ENCODE measurements around the gene PITPNM3. TPM values are rescaled to one million over a fixed set of nuclear protein-coding genes. Genes with fewer than 3 reads are reported as not detected.

PITPNM3 gene
- total RNA-seq, 4 donors from 2014 or later: 2.1 to 5.4 (median 4.0) TPM

DNA sequence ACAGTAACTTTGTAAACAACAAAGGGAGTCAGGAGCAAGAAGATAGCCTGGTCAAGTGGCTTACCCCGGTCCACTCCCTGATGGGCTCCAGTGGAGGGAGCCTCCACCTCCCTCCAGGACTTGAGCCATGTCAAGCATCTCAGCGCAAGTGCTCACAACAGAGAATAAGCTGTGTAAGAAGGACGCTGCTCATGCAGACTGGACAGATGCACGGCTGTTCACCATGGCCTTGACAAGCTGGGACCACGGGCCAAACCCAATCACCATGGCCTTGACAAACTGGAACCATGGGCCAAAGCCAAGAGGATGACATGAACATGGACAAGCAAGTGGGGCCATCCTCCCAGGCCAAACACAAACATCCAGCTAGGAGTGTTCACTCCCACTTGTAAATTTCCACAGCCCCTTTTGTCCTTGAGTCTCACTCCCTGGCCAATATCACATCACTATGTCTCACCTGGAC lies 3.4 kb upstream of the PITPNM3 start:
- no peaks in the 10 kb centered on the region for H3K27me3 ChIP-seq
- no peaks in the 10 kb centered on the region for H3K9me3 ChIP-seq
- TF ChIP-seq, protein P1, sequence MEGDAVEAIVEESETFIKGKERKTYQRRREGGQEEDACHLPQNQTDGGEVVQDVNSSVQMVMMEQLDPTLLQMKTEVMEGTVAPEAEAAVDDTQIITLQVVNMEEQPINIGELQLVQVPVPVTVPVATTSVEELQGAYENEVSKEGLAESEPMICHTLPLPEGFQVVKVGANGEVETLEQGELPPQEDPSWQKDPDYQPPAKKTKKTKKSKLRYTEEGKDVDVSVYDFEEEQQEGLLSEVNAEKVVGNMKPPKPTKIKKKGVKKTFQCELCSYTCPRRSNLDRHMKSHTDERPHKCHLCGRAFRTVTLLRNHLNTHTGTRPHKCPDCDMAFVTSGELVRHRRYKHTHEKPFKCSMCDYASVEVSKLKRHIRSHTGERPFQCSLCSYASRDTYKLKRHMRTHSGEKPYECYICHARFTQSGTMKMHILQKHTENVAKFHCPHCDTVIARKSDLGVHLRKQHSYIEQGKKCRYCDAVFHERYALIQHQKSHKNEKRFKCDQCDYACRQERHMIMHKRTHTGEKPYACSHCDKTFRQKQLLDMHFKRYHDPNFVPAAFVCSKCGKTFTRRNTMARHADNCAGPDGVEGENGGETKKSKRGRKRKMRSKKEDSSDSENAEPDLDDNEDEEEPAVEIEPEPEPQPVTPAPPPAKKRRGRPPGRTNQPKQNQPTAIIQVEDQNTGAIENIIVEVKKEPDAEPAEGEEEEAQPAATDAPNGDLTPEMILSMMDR (IDR thresholded peaks at IDR 0.05): no peak
- peaks cover 0 to 10% (median 7%) of the 10 kb centered on the region in 4 donors for H3K4me1 ChIP-seq
- H3K27ac ChIP-seq: no peak overlapping the region
- peak in 1 of 3 donors; percentile 29 for DNase-seq
- no peaks in the 10 kb centered on the region for H3K36me3 ChIP-seq
- H3K4me3 ChIP-seq: no peak overlapping the region

DNA sequence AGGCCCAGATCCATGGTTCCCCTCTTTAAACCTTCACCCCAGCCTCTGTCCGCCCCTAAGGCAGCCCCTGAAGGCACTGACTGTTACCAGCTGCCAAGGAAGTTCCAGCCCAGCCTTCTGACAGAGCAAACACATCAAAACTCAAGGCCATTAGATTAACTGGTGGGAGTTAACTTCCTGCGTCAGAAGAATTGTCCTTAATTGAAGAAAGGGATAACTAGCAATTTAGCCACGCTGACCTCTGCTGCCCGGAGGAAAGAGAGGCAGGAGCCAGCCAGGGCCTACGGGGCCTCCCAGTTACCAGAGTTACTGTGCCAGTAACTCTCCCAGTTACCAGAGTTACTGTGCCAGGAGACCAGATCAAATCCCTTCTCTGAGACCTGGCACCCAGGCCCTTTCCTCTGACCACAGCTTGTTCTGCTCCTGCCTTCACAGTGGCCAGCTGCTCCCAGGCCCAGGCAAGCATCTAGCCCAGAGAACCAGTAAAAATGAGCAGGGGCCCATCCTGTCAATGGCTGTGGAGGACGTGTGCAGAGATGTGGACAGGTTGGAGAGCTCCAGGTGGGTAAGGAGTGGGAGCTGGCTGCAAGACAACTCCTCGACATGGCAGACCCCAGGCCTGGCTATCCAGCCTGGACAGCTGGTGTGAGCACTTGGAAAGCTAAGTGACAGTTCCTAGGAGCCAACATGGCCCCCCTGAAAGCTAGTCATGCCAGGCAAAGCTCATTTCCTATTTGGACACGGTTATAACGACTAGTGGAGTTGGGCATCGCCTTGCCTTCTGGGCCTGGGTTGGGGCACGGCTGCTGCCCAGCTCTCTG lies 2.8 kb upstream of the PITPNM3 start:
- Histone ChIP-seq H3K4me3 (no peak overlapping the region), H3K27ac (no peak overlapping the region), H3K9me3 (no peaks in the 10 kb centered on the region), H3K4me1 (peaks cover 0 to 10% (median 7%) of the 10 kb centered on the region in 4 donors), H3K27me3 (no peaks in the 10 kb centered on the region), H3K36me3 (no peaks in the 10 kb centered on the region)
- TF ChIP-seq POLR2A (IDR thresholded peaks at IDR 0.05): no peak
- TF ChIP-seq, protein P1 (IDR thresholded peaks at IDR 0.05): no peak
- peak in 1 of 3 donors; percentile 24 for DNase-seq

DNA sequence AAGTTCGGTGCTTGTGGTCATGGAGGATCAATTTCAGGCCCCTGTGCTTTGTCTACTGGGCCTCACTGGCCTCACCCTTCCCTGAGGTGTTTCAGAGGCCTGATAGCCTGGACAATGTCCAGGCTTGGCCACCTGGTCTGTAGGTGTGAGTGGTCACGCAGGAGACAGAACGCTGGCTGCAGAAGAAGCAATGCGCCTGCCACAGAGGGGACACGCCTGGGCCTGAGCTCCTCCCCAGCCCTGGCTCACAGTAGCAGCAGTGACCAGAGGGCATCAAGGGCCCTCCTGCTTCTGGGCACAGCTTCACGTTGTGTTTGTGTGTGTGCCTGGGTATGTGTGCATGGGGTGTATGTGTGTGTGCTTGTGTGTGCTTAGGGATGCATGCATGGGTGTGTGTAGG lies 1.9 kb upstream of the PITPNM3 start:
- TF ChIP-seq, protein P1 (IDR thresholded peaks at IDR 0.05): no peak
- TF ChIP-seq POLR2A (IDR thresholded peaks at IDR 0.05): no peak
- Histone ChIP-seq H3K4me3 (no peak overlapping the region), H3K4me1 (peaks cover 0 to 10% (median 7%) of the 10 kb centered on the region in 4 donors), H3K27me3 (no peaks in the 10 kb centered on the region), H3K27ac (no peak overlapping the region), H3K9me3 (no peaks in the 10 kb centered on the region), H3K36me3 (no peaks in the 10 kb centered on the region)
- peak in 1 of 3 donors; percentile 42 for DNase-seq

DNA sequence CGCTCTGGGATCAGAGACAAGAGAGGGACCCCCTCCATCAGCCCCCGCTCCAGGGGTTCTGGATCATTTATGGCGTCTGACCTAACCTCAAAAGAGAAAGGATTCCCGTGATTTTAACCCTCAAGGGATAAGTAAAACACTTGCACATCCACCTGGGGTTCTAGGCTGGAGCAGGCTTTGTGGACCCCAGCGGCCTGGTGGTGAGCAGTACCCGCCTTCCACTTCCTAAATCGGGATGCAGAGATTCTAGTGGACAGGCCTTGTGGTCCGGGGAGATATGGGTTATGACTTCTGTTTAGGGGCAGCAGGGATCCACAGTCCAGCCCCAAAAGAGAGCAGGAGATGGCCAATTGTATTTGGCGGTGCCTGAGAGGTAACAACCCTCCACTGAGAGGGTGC lies 684 bp upstream of the PITPNM3 start:
- no peaks in the 10 kb centered on the region for H3K27me3 ChIP-seq
- TF ChIP-seq, protein P1 (IDR thresholded peaks at IDR 0.05): no peak
- no peak for TF ChIP-seq POLR2A (IDR thresholded peaks at IDR 0.05)
- peak overlapping the region in 1 of 4 donors; percentile 74 for H3K4me3 ChIP-seq
- no peaks in the 10 kb centered on the region for H3K9me3 ChIP-seq
- DNase-seq: no peak
- peak overlapping the region in 1 of 4 donors; percentile 35 for H3K27ac ChIP-seq
- H3K36me3 ChIP-seq: no peaks in the 10 kb centered on the region
- H3K4me1 ChIP-seq: peaks cover 0 to 15% (median 7%) of the 10 kb centered on the region in 4 donors

DNA sequence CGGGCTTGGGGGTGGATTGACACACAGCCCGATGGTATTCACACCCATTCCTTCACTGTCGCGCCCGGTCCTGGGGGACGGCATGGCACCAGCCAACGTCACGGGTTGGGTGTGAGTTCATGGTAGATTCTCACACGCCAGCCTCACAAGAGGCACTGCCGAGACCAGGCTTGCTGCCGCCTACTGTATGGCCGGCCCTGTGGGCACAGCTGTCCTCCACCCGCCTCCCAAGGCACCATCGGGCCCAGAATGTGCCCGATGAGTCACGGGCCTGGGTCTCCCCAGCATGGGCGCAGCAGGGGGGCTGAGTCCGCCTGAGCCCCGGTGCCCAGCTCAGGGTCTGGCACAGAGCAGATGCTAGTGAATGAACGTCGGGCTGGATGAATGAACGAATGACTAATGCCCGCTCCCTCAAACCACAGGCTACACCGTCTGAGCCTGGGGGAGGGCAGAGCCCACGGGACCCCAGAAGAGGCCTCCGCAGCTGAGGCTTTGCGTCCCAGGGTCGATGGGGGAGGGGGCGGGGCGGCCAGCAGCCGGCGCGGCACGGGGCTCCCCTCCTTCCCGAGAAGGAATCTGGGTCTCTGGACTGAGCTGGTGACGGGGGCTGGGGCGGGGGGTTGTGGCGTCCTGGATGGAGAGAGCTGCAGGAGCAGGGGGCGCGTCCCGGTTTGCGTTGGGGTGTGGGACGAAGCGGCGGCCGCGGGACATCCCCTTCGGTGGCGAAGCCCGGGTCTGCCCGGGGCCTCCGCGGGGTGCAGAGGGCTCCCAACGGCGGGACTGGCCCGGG lies 829 bp downstream of the PITPNM3 start:
- DNase-seq: peak in 2 of 3 donors; percentile 50 to 65
- TF ChIP-seq, protein P1 (IDR thresholded peaks at IDR 0.05): no peak
- no peak for TF ChIP-seq POLR2A (IDR thresholded peaks at IDR 0.05)
- peak overlapping the region in 1 of 4 donors; percentile 44 for H3K27ac ChIP-seq

More for the DNA sequence above, 829 bp downstream of the PITPNM3 start:
- Histone ChIP-seq H3K36me3 (no peaks in the 10 kb centered on the region), H3K4me3 (peak overlapping the region; percentile 40 to 74 (median 59)), H3K27me3 (no peaks in the 10 kb centered on the region), H3K4me1 (peaks cover 0 to 17% (median 7%) of the 10 kb centered on the region in 4 donors), H3K9me3 (no peaks in the 10 kb centered on the region)
